ENCODE data around the gene DOCK6. TPM values are rescaled to one million over a fixed set of nuclear protein-coding genes. Genes with fewer than 3 reads are reported as not detected.

The DOCK6 gene
- total and polyA plus RNA-seq, 10 of the 15 experiments (the other 5 are each of a cell fraction or from before 2014, with no cell fraction given): 0.76 to 24.8 (median 4.7) TPM

DNA sequence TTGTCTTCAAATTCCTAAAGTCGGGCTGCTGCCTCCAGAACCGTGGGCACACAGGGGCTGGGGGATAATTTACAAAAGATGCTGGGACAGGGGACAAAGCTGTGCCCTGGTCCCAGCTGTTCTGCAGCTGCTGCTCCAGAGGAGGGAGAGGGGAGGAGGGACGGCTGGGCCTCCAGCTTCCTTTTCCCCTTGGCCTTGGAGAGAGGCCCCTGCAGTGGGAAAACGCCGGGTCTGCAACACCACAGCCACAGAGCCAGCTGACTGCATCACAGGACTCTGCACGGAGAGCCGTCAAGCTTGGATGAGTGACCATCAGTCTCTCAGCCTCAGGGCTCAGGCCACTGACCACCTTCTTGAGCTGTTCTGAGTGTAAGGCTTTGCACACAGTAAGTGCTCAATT is 6.1 kb downstream of the DOCK6 start:
- BruUV-seq (replicated peaks): no TSS peak

GRCh38 chr19:11254666-11255065 is 7.7 kb downstream of the DOCK6 start:
- no TSS peak for BruUV-seq (replicated peaks)

More for the DNA sequence above, 6.1 kb downstream of the DOCK6 start:
- ATAC-seq: peak; percentile 34; the same call in 2 of the 3 replicates
- Histone ChIP-seq H3K4me3 (no peak overlapping the region), H3K4me1 (ENCODE audit: control insufficient read depth, insufficient read depth, low read length) (no peaks in the 10 kb centered on the region), H4K20me1 (ENCODE audit: control insufficient read depth, insufficient read depth) (no peaks in the 10 kb centered on the region; the same call in 1 of the 2 replicates), H2AFZ (ENCODE audit: control insufficient read depth, low read depth, low read length) (no peak overlapping the region), H3K4me2 (ENCODE audit: control insufficient read depth, insufficient read depth) (no peak overlapping the region), H3K79me2 (ENCODE audit: control insufficient read depth, insufficient read depth, low read length) (no peaks in the 10 kb centered on the region), H3K27me3 (replicated peaks in 1 of 2; ENCODE audit: control insufficient read depth in 2 of 2, insufficient read depth in 2 of 2, low read length in 1 of 2) (no peaks in the 10 kb centered on the region), H3K9ac (ENCODE audit: control insufficient read depth, insufficient read depth, low read length) (no peak overlapping the region), H3K36me3 (ENCODE audit: control insufficient read depth in 2 of 2, insufficient read depth in 2 of 2, low read length in 1 of 2) (no peaks in the 10 kb centered on the region), H3K27ac (ENCODE audit: control insufficient read depth, insufficient read depth) (no peak overlapping the region), H3K9me3 (replicated peaks; ENCODE audit: control insufficient read depth, insufficient read depth, low read length) (no peaks in the 10 kb centered on the region)
- TF ChIP-seq USF1 (IDR thresholded peaks at IDR 0.05; ENCODE audit: borderline replicate concordance, extremely low read length, insufficient read depth, low read depth, low read length): no peak
- intact Hi-C loops (cut with micrococcal nuclease; ENCODE audit: unreplicated experiment) (no loop called here), in situ Hi-C loops (cut with MboI) (no loop called here)
- ChIA-PET POLR2A (interaction anchor here (0.5 kb wide), 2 partner anchors 137 to 259 kb away, joined by 3 to 4 read pairs; no protein-coding TSS in a partner anchor), CTCF (interaction anchor here (0.6 to 2.4 kb wide), 4 partner anchors 8 to 1735 kb away, joined by 3 to 6 read pairs (median 4); no protein-coding TSS in a partner anchor), RAD21 (ENCODE audit: unreplicated experiment) (no interaction called here), SMC1A (ENCODE audit: uncharacterized antibody, unreplicated experiment) (interaction anchor here (0.6 to 0.8 kb wide), 2 partner anchors 30 to 319 kb away, joined by 3 to 4 read pairs; no protein-coding TSS in a partner anchor)
- 13% methylated on average over 7 of the region's 7 CpGs for WGBS (ENCODE audit: insufficient coverage, insufficient replicate concordance, low lambda C conversion rate, missing lambda C conversion rate)
- no peak for FAIRE-seq
- no peak for DNase-seq (ENCODE audit: low read depth, low spot score)

More at GRCh38 chr19:11254666-11255065, 7.7 kb downstream of the DOCK6 start:
- H3K9me3 ChIP-seq (replicated peaks; ENCODE audit: control insufficient read depth, insufficient read depth, low read length): no peaks in the 10 kb centered on the region
- in situ Hi-C loops (cut with MboI) (no loop called here), intact Hi-C loops (cut with micrococcal nuclease; ENCODE audit: unreplicated experiment) (no loop called here)
- H3K36me3 ChIP-seq (ENCODE audit: control insufficient read depth in 2 of 2, insufficient read depth in 2 of 2, low read length in 1 of 2): peaks cover 0 to 2% of the 10 kb centered on the region in 2 experiments; a peak in 1 of 4 replicates
- ChIA-PET RAD21 (ENCODE audit: unreplicated experiment) (no interaction called here), SMC1A (ENCODE audit: uncharacterized antibody, unreplicated experiment) (no interaction called here), CTCF (interaction anchor here (0.6 to 2.4 kb wide), 4 partner anchors 10 to 68 kb away, joined by 3 to 6 read pairs (median 4); no protein-coding TSS in a partner anchor), POLR2A (no interaction called here)
- H3K4me3 ChIP-seq: no peak overlapping the region
- FAIRE-seq (no peak), ATAC-seq (no peak; the same call in 2 of the 3 replicates), DNase-seq (ENCODE audit: low read depth, low spot score) (no peak)
- no peaks in the 10 kb centered on the region for H3K79me2 ChIP-seq (ENCODE audit: control insufficient read depth, insufficient read depth, low read length)
- no peak overlapping the region for H3K9ac ChIP-seq (ENCODE audit: control insufficient read depth, insufficient read depth, low read length)
- no peak overlapping the region for H3K4me2 ChIP-seq (ENCODE audit: control insufficient read depth, insufficient read depth)
- no peaks in the 10 kb centered on the region for H3K4me1 ChIP-seq (ENCODE audit: control insufficient read depth, insufficient read depth, low read length)
- TF ChIP-seq CTCF (IDR thresholded peaks at IDR 0.05 in 2 of 3, conservative IDR thresholded peaks at IDR 0.05 in 1 of 3; ENCODE audit: control insufficient read depth in 2 of 3, extremely low read depth in 1 of 3, insufficient read depth in 1 of 3, low read depth in 3 of 3, low read length in 3 of 3) (peak; percentile 7 to 24 (median 23); a peak in 2 of 6 replicates), SUZ12 (IDR thresholded peaks at IDR 0.05; ENCODE audit: unreplicated experiment) (no peak)
- H4K20me1 ChIP-seq (ENCODE audit: control insufficient read depth, insufficient read depth): no peaks in the 10 kb centered on the region; the same call in 1 of the 2 replicates
- 34% methylated on average over 5 of the region's 5 CpGs for WGBS (ENCODE audit: insufficient coverage, insufficient replicate concordance, low lambda C conversion rate, missing lambda C conversion rate)
- H3K27me3 ChIP-seq (replicated peaks in 1 of 2; ENCODE audit: control insufficient read depth in 2 of 2, insufficient read depth in 2 of 2, low read length in 1 of 2): no peaks in the 10 kb centered on the region
- no peak overlapping the region for H3K27ac ChIP-seq (ENCODE audit: control insufficient read depth, insufficient read depth)
- no peak overlapping the region for H2AFZ ChIP-seq (ENCODE audit: control insufficient read depth, low read depth, low read length)
